Suprapubic skin (tissue), 3 donors: ENCODE data around the gene KRAS.

ENCODE experiments used
- POLR2A ChIP-seq, 2 donors: fragments of 450-650 bp; IDR thresholded peaks; one replicate each; pipeline ENCODE4 v1.6.1; 2017; ENCODE audit warnings: antibody characterized with exemption in 2 of 2, mild to moderate bottlenecking in 2 of 2, moderate library complexity in 2 of 2
- TF ChIP-seq, protein P1 (sequence below), 2 donors: fragments of 200-600 bp in 1 of 2; fragments of 450-650 bp in 1 of 2; sonication (generic) in 1 of 2; IDR thresholded peaks; one replicate each; pipeline ENCODE4 v1.5.1; 2016 to 2019; ENCODE audit warnings: antibody characterized with exemption in 2 of 2, mild to moderate bottlenecking in 1 of 2, moderate library complexity in 1 of 2

DNA sequence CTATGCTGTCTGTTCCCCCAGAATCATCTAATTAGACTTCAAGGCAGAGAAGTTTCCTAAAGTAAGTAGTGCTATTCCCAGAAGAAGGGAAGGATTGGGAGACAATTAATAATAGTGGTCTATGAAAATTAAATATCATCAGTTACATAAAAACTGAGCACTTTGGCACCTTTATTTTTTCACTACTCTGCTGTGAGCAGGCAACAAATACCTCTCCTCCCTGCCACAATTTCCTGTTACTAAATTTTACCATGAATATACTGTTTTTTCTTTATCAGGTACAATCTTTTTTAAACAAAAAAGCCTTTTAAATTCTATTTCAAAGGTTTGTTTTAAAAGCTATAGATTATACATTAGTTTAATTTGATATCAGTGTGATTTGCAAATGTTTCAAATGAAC is 29.4 kb upstream of the KRAS start:
- TF ChIP-seq, protein P1, sequence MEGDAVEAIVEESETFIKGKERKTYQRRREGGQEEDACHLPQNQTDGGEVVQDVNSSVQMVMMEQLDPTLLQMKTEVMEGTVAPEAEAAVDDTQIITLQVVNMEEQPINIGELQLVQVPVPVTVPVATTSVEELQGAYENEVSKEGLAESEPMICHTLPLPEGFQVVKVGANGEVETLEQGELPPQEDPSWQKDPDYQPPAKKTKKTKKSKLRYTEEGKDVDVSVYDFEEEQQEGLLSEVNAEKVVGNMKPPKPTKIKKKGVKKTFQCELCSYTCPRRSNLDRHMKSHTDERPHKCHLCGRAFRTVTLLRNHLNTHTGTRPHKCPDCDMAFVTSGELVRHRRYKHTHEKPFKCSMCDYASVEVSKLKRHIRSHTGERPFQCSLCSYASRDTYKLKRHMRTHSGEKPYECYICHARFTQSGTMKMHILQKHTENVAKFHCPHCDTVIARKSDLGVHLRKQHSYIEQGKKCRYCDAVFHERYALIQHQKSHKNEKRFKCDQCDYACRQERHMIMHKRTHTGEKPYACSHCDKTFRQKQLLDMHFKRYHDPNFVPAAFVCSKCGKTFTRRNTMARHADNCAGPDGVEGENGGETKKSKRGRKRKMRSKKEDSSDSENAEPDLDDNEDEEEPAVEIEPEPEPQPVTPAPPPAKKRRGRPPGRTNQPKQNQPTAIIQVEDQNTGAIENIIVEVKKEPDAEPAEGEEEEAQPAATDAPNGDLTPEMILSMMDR (IDR thresholded peaks at IDR 0.05) = no peak
- no peak for TF ChIP-seq POLR2A (IDR thresholded peaks at IDR 0.05)
